Coronary artery (tissue), 2 donors: ENCODE results near the gene GATM.

Experiments used
- DNase-seq: peaks from one replicate; pipeline ENCODE4 v3.0.0-alpha.2; 2017; ENCODE audit warnings: low spot score
- H3K27ac ChIP-seq, 2 donors: fragments of 200-600 bp; sonication (generic); one replicate each; pipeline ENCODE4 v1.5.1; 2016 to 2019
- H3K4me3 ChIP-seq: fragments of 200-600 bp; sonication (generic); 2 replicates; pipeline ENCODE4 v1.5.1; 2016; ENCODE audit warnings: mild to moderate bottlenecking, moderate library complexity
- CTCF ChIP-seq: fragments of 200-600 bp; sonication (generic); IDR thresholded peaks from one replicate; pipeline ENCODE4 v1.5.1; 2019; ENCODE audit warnings: antibody characterized with exemption

Gene GATM

GRCh38 chr15:45340429-45340828, 37.9 kb downstream of the GATM start:
- H3K4me3 ChIP-seq, result no peak overlapping the region
- H3K27ac ChIP-seq, result no peak overlapping the region
- no peak for DNase-seq
- TF ChIP-seq CTCF, result no peak

DNA sequence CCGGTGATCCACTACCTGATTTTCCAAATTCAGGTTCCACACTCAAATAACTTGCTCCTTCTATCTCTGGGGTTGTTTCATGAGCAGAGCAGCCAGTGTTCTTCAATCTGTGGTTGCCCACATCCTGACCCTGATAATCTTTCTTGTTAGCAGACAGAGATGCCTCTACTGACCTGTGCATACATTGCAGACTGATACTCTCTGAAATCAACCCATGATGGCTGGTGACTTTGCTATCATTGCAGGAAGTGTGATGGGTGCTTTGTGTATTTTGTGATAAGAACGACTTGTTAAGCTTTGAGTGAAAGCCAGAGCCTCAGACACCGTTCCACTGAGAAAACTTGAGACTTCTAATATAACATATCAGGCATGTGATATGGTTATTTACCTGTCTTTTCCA, 39.9 kb downstream of the GATM start:
- Histone ChIP-seq H3K4me3 (no peak overlapping the region), H3K27ac (no peak overlapping the region)
- DNase-seq, result no peak
- no peak for TF ChIP-seq CTCF

- TF ChIP-seq CTCF, result no peak
- DNase-seq, result no peak
- Histone ChIP-seq H3K27ac (no peak overlapping the region), H3K4me3 (no peak overlapping the region)
These were observed 41.1 kb downstream of the GATM start for GRCh38 chr15:45337224-45337623.

DNA sequence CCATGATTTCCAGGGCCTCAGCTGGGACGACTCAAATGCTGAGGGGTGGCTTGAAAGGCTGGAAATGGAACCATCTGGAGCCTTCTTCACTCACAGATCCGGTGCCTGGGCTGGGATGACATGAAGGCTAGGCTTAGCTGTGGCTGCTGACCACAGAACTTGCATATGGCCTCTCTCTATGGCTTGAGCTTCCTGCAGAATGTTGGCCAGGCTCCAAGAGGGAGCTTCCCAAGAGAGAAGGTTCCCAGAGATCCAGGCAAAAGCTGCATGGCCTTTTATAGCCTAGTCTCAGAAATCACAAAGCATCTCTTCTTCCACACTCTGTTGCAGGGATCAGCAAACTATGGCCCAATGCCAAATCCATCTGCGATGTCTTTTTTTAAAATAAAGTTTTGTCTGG, 44.8 kb downstream of the GATM start:
- Histone ChIP-seq H3K27ac (no peak overlapping the region), H3K4me3 (no peak overlapping the region)
- no peak for DNase-seq
- no peak for TF ChIP-seq CTCF

- Histone ChIP-seq H3K4me3 (no peak overlapping the region), H3K27ac (no peak overlapping the region)
- no peak for TF ChIP-seq CTCF
- DNase-seq, result no peak
These were observed 45.6 kb downstream of the GATM start for GRCh38 chr15:45332694-45333093.

DNA sequence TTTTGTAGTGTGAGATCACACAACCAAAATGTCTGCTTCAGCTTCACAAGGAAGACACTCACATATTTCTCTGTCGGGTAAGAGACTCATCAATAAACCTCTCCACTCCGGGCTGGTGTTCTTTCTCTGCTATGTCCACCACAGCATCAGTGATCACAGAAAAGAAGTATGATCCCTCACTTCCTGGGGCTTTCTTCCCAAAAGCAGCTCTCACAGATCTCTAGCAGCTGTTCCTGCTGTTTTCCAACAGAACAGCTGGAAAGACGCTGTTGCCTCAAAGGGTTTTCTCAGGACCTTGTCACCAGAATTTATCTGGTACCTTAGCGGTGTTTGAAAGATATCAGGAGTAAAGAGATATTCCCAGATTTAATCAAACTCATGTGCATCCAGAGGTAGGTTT, 46.4 kb downstream of the GATM start:
- Histone ChIP-seq H3K4me3 (no peak overlapping the region), H3K27ac (no peak overlapping the region)
- no peak for TF ChIP-seq CTCF
- no peak for DNase-seq

DNA sequence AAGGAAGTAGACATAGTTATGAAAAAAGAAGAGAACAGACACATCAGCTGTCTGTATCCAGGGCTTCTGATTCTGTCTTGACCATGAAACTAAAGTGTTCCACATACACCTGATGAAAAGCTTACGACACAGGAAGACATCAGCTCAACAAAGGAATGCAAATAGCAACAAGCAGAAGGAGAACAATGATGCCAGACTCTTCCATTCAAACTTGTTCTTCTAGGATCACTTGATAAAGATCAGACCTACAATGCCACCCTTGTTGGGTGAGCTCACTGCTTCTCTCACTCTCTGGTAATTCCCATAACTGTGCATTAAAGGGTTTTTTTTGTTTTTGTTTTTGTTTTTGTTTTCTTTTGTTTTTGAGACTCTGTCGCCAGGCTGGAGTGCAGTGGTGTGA, 49.7 kb downstream of the GATM start:
- no peak for TF ChIP-seq CTCF
- H3K27ac ChIP-seq, result no peak overlapping the region
- DNase-seq, result no peak
- H3K4me3 ChIP-seq, result no peak overlapping the region
